Breast epithelium (tissue), 3 donors: ENCODE measurements around the gene RAET1G.

Source experiments
- POLR2A ChIP-seq: fragments of 450-650 bp; IDR thresholded peaks from one replicate; pipeline ENCODE4 v1.6.1; 2016; ENCODE audit warnings: antibody characterized with exemption, mild to moderate bottlenecking, moderate library complexity
- POLR2AphosphoS5 ChIP-seq, 3 donors: sonication (generic); formaldehyde crosslinking; IDR thresholded peaks; one replicate each; pipeline ENCODE4 v1.6.1; 2017; ENCODE audit warnings: antibody characterized with exemption in 3 of 3
- TF ChIP-seq, protein P1 (sequence below), 3 donors: fragments of 450-650 bp; IDR thresholded peaks; one replicate each; pipeline ENCODE4 v1.5.1; 2016 to 2017; ENCODE audit warnings: antibody characterized with exemption in 3 of 3, mild to moderate bottlenecking in 3 of 3, moderate library complexity in 3 of 3

DNA sequence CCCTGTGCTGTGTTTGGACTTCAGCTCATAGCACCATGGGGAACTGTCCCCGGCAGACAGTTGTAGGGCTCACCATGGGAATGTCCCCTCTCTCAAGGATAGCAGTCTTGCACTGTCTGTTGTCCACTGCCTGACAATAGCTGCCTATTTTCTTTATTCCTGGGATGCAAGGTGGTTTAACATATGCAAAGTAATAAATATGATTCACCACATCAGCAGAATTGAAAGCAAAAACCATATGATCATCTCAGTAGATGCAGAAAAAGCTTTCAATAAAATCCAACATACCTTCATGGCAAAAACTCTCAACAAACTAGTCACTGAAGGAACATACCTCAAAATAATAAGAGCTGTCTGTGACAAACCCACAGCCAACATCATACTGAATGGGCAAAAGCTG is 45.3 kb downstream of the RAET1G start:
- TF ChIP-seq, protein P1, sequence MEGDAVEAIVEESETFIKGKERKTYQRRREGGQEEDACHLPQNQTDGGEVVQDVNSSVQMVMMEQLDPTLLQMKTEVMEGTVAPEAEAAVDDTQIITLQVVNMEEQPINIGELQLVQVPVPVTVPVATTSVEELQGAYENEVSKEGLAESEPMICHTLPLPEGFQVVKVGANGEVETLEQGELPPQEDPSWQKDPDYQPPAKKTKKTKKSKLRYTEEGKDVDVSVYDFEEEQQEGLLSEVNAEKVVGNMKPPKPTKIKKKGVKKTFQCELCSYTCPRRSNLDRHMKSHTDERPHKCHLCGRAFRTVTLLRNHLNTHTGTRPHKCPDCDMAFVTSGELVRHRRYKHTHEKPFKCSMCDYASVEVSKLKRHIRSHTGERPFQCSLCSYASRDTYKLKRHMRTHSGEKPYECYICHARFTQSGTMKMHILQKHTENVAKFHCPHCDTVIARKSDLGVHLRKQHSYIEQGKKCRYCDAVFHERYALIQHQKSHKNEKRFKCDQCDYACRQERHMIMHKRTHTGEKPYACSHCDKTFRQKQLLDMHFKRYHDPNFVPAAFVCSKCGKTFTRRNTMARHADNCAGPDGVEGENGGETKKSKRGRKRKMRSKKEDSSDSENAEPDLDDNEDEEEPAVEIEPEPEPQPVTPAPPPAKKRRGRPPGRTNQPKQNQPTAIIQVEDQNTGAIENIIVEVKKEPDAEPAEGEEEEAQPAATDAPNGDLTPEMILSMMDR (IDR thresholded peaks at IDR 0.05): no peak
- TF ChIP-seq POLR2A (no peak), POLR2AphosphoS5 (IDR thresholded peaks at IDR 0.05) (no peak)
